GM19467 (cell line): ENCODE measurements around the gene CLDN22.

Experiments used
- ATAC-seq: cut with Tn5 transposase; IDR thresholded peaks from one replicate; pipeline ENCODE4 v1.9.1; 2021; ENCODE audit warnings: mild to moderate bottlenecking, moderate library complexity; ENCODE audit not compliant: unreplicated experiment

Gene CLDN22

GRCh38 chr4:183320211-183321059 lies at the start of gene CLDN22:
Gene CLDN22, minus strand, starts transcription at chr4:183320276. Its CDS starts 58 bp downstream, at chr4:183320218.
- no peak for ATAC-seq

- no peak for ATAC-seq
Measured at GRCh38 chr4:183369073-183369472, 49.0 kb upstream of the CLDN22 start.

- no peak for ATAC-seq
Measured at GRCh38 chr4:183366206-183366835, 46.2 kb upstream of the CLDN22 start.

DNA sequence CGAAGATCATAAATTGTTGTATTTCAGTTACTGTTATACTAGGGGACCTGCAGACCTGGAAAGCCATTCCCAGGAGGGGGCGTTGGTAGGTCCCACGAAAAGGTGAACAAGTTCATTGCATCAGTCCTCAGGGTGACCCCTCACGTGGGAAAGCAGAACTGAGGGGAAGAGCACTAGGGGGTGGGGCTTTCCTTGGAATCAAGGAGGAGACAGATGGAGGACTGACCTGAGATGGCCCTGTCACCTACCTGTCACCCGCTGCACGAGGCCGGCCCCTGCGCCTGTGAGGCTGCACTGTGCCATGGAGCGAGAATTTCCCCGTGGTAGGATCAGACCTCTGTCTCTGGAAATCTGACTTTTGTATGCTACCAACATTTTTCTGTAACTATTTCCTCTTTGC lies 43.9 kb upstream of the CLDN22 start:
- no peak for ATAC-seq

DNA sequence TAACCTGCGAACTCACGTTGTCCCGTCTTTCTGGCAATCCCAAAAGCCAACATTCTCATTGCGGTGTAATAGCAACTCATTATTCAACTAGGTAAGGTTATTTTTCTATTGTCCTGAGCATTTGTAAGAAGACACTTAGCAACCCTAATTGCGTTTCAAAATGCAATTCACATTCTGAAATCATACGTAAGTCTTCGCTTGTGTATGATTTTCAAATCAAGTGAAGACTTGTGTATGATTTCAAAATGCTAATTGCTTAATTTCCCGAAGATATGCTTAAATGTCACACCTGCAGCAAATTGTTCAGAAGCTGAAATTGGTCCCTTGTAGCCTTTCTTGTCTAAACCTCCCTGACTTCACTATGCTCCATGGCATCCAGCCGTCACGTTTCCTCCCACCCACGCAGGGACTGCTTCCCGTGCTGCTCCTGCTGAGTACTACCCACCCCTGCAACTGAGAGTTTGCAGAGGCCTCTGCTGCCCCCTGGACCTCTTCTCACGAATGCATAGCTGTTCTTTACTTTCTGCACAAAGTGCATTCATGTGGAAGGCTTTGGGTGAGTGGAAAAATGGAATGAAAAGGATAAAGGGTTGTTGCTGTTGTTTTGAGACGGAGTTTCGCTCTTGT lies 43.0 kb upstream of the CLDN22 start:
- no peak for ATAC-seq

DNA sequence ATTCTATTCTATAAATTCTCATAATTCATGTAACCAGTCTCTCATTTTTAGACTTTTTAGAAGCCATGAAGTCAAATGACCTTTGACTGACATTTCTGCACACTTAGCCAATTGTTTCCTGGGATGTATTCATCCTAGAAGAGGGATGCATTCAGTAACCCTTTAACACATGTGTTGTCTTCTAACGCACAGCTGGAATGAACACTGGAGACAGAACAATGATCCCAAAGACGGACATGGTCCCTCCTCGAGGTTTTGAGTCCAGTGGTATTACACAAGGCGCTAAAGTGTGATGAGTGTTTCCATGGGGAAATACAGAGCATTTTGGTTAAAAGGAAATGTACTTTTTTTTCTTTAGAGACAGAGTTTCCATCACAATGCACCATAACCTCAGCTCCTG lies 42.0 kb upstream of the CLDN22 start:
- ATAC-seq: no peak

DNA sequence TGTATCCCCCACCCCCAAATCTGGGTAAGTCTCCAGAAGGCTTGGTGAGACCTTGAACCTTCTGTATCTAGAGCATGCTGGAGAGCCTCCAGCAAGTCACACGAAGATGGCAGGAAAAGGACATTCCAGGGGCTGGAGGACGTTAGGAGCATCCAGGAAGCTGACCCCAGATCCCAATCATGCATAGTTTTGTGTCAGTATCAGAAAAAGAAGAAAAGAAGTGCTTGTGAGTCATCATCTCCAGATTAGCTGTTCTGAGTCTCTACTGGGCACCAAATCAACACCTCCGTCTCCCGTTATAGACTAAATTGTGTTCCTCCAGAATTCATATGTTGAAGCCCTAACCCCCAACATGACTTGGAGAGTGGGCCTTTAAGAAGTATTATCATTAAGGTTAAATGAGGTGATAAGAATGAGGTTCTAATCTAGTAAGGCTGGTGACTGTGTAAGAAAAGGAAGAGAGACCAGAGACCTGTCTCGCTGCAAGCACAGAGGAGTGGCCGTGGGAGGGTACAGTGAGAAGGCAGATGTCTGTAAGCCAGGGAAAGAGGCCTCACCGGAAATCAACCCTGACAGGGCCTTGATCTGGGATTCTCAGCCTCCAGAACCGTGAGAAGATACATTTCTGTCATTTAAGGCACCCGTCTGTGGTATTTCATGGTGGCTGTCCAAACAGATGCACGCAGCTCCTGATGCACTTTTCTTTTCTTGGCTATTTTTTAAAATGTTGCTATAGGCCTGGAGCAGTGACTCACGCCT lies 40.3 kb upstream of the CLDN22 start:
- no peak for ATAC-seq

DNA sequence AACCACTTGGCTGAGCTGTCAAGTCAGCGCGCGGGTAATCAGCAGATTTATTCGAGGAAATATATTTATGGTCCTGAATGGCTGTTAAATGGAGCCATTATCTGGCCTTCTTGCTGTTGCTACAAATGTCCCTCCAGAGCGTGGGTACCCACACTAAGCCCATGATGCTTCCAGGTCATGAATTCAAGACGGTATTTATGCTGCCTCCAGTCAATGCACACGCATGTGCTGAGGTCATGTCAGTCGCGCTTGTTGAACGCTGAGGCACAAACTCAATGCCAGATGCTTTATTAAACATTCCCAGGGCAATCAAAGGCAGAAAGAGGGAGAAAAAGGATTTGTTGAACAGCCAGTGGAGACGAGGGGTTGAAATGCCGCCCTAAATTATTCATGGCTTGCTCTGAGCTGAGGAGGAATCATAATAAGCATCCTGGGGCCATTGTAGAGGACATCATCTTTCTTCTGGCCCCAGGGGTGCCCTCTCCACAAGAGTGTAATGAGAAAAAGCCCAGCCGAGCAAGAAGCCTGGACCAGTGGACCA lies 38.2 kb upstream of the CLDN22 start:
- no peak for ATAC-seq

DNA sequence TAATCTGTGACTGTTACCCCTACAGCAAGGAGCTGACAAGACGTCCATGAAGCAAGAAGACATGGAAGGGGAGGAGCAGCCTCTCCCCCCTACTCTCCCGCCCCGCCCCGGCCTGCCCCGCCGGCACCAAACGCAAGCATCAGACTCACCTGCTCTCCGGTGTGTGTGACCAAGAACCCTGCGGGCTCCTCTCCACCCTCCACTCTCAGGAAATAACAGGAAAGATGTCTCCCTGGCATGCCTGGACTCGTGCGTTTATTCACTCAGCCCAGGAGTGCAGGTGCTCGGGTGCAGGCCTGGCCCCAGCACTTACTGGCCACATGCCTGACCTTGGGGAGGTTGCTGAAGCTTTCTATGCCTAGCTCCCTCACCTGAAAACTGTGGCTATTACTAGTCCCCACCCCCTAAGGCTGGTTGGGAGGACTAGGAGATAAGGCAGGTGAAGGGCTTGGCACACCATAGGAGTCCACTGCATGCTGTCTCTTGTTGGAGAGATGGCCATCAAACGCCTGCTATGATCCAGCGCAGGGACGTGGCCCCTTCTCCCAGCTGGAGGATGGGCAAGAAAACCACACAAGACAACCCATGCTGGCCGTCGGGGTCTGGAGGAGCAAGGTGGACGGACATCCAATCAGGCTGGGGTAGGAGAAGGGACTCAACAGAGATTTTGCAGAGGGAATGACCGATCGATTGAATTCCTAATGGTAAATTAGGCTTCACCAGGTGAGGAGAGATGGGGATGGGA lies 37.0 kb upstream of the CLDN22 start:
- no peak for ATAC-seq

DNA sequence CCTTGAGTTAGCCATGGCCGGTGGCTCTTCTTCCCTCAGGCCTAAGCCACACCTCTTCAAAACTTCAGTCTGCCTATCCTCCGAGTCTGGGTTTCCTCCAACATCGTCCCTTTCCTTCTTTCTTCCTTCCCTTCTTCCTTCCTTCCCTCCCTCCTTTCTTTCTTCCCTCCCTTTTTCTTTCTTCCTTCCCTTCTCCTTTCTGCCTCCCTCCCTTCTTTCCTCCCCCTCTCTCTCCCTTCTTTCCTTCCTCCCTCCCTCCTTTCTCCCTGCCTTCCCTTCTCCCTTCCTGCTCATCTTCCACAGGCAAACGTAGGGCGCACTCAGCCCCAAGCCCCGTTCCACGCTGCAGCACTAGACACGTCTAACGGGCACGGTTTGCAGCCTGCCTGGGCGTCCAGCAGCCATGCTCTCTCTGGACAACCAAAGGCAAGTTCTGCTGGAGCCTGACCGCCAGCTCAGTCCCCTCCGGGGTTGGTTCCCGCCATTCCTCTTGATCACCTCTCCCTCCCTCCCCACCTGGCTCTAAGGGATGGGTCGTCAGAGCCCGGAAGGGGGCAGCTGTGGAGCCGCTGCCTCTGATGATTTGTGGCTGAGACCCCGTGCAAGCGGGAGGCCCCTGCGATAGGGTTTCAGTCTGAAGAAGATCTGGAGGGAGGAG lies 36.2 kb upstream of the CLDN22 start:
- no peak for ATAC-seq

DNA sequence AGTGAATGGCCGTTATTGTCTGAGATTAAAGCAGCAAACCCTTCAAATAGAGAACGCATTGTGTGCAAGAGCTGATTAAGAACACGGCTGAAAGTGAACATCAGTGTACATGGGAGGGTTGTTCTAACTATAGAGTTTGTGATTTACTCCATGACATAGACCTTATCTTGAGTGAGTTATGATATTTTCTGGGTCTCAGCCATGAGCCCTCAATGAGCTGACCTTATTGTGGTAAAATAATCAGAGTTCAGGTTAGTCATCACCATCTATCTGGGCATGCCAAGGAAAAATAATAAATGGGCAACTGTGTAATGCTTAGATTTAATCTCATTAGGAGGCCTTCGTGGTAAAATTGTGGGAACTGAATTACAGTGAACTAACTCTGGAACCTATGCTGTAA lies 35.3 kb upstream of the CLDN22 start:
- no peak for ATAC-seq

GRCh38 chr4:183354219-183354618 lies 34.1 kb upstream of the CLDN22 start:
- ATAC-seq: no peak

DNA sequence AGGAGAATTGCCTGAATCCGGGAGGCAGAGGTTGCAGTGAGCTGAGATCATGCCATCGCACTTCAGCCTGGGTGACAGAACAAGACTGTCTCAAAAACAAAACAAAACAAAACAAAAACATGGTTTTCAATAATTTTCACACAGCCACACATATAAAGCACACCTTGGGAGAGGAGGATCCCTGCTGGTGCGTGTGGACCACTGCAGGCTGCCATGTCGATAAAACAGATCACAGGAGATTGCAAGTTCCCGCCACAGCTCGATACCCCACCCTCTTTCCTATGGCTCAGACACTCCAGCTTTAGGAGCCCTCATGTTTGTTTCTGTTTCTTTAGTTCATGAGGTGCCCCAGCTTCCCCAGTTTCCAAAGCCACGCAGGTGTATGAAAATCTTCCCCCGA lies 33.5 kb upstream of the CLDN22 start:
- ATAC-seq: no peak

DNA sequence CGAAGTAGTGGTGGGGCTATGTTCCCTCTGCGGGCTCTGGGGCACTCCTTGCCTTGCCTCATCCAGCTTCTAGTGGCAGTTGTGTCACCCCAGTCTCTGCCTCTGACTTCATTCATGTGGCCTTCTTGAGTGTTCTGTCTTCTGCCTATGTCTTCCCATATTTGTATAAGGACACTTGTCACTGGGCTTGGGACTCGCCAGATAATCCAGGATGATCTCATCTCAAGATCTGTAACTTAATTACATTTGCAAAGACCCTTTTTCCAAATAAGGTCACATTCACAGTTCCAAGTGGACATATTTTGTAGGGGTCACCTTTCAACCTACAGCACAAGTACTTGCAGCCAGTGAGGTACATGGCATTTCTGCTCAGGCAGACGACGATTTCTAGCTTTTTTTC lies 32.5 kb upstream of the CLDN22 start:
- no peak for ATAC-seq

DNA sequence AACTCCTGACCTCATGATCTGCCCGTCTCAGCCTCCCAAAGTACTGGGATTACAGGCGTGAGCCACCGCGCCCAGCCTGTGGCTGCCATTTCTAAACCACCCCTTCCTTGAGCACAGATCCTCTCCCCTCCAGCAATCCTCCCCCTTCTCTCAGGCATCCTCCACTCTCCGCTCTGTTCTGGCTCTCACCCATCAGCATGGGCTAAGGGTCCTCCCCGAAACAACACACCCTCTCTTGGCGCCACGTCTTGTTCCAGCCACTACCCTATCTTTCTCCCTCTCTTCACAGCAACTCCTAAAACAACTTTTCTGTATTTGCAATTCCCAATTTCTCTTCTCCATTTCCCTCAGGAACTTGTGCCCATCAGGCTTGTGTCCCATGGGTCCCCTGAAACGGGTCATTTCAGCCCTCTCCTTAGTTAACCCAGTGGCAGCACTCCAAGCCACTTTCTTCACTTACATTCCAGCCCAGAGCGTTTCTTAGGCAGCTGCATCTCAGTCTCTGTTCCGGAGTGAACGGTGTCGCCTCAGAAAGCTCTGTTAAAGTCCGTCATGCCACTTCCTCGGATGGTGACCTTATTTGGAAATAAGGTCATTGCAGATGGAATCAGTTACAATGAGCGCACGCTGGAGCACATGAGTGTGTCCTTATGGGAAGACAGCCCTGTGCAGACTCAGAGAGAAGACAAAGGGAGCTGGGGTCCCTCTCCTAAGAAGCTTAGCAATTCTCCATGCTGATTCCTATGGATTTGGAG lies 30.4 kb upstream of the CLDN22 start:
- no peak for ATAC-seq

GRCh38 chr4:183349673-183350072 lies 29.6 kb upstream of the CLDN22 start:
- ATAC-seq: no peak

DNA sequence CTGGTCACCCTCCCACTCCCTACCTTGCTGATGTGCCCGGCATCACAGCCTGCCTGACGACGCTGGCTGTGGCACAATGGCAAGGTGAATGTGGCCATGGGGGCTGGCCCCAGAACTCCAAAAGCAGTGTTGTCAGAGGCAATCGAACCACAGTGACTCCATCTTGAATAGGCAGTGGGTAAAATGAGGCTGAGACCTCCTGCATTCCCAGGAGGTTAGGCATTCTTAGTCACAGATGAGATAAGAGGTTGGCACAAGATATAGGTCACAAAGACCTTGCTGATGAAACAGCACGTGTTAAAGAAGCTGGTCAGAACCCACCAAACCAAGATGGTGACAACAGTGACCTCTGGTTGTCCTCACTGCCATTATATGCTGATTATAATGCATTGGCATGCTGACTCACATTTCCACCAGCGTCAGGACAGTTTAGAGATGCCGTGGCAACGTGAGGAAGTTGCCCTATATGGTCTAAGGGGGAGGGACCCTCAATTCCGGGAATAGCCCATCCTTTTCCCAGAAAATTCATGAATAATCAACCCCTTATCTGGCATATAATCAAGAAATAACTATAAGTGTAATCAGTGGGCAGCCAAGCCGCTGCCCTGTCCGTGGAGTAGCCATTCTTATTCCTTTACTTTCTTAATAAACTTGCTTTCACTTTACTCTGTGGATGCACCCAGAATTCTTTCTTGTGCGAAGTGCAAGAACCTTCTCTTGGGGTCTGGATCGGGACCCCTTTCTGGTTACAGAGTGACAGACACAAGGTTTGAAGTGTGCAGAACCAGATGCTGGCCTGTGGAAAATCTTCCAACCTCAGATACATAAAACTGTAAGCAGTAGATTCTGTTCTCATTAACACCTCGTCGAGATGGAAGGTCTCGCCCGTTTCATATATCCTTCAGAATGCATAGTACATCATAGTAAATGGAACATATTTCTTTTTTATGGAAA lies 28.9 kb upstream of the CLDN22 start:
- no peak for ATAC-seq

DNA sequence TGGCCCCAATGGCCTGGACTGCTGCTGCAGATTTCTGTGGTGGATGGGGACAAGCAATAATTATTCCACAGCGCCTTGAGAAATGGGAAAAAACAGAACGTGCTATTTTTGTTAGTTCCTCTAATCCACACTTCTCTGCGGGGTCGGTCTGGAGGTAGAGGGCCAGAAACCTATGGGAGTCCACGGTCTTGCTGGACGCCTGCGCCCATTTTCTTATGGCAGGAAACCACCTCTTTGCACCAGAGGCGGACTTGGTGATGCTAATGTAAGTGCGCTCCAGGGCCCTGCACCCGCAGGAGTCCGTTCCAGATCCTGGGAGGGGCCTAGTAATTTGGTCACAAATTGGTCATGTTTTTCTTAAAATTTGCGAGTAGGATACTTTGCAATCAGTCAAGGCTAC lies 28.1 kb upstream of the CLDN22 start:
- no peak for ATAC-seq
